ENCODE data around the gene SOX15. TPM values are rescaled to one million over a fixed set of nuclear protein-coding genes. Genes with fewer than 3 reads are reported as not detected.

Gene SOX15
- 1 to 10 TPM; 1.2 to 6.8 TPM for total RNA-seq
- polyA plus RNA-seq (ENCODE audit: insufficient read length in 2 of 2): 10 to 100 TPM; 15.2 to 17.2 TPM
- long read RNA-seq, donor 1, transcript SOX15-201 (2 exons, 1,396 nt): major isoform, 19 of 20 reads
- long read RNA-seq, donor 1, partial matches to known transcripts: 0 of 20 reads
- long read RNA-seq, donor 1, other reads (novel, unspliced or antisense): 0 of 20 reads
- long read RNA-seq, donor 2, transcript SOX15-201 (2 exons, 1,396 nt): major isoform, 16 of 17 reads
- long read RNA-seq, donor 2, partial matches to known transcripts: 0 of 17 reads
- long read RNA-seq, donor 2, other reads (novel, unspliced or antisense): 0 of 17 reads
- long read RNA-seq, donor 3, transcript SOX15-201 (2 exons, 1,396 nt): major isoform, 8 of 9 reads
- long read RNA-seq, donor 3, partial matches to known transcripts: 0 of 9 reads
- long read RNA-seq, donor 3, other reads (novel, unspliced or antisense): 0 of 9 reads
- long read RNA-seq, donor 4, partial matches to known transcripts: 0 of 1 reads
- long read RNA-seq, donor 4, other reads (novel, unspliced or antisense): 0 of 1 reads

- peaks cover 30% of the 10 kb centered on the region for H3K4me1 ChIP-seq (ENCODE audit: control insufficient read depth, insufficient read depth, low read length)
- peaks cover 99% of the 10 kb centered on the region for H3K36me3 ChIP-seq (ENCODE audit: control insufficient read depth, insufficient read depth, low read length)
- no peaks in the 10 kb centered on the region for H3K9me3 ChIP-seq (ENCODE audit: control insufficient read depth, insufficient read depth, low read length)
- WGBS (ENCODE audit: insufficient coverage): 50% methylated on average over 21 of the region's 24 CpGs
- H3K27me3 ChIP-seq (ENCODE audit: control insufficient read depth, insufficient read depth, low read length): no peaks in the 10 kb centered on the region
- H3K4me3 ChIP-seq (ENCODE audit: low read depth, low read length): peak within 1 kb of the TSS; percentile 64
- DNase-seq (ENCODE audit: low read depth in 4 of 6, low spot score in 6 of 6): no peak
- H3K27ac ChIP-seq (ENCODE audit: low read depth, low read length): peak within 1 kb of the TSS; percentile 52
These were observed at the start of gene SOX15 for GRCh38 chr17:7589891-7590691. Gene SOX15 (minus strand): TSS chr17:7590094. CDS start chr17:7589676, 418 bp downstream.

GRCh38 chr17:7636163-7636562, 46.3 kb upstream of the SOX15 start:
- Histone ChIP-seq H3K9me3 (ENCODE audit: control insufficient read depth, insufficient read depth, low read length) (no peaks in the 10 kb centered on the region), H3K4me3 (ENCODE audit: low read depth, low read length) (no peak overlapping the region), H3K27me3 (ENCODE audit: control insufficient read depth, insufficient read depth, low read length) (no peaks in the 10 kb centered on the region), H3K36me3 (ENCODE audit: control insufficient read depth, insufficient read depth, low read length) (no peaks in the 10 kb centered on the region), H3K27ac (ENCODE audit: low read depth, low read length) (no peak overlapping the region), H3K4me1 (ENCODE audit: control insufficient read depth, insufficient read depth, low read length) (peaks cover 11% of the 10 kb centered on the region)
- no peak for DNase-seq (ENCODE audit: low read depth in 4 of 6, low spot score in 6 of 6)
- 46% methylated on average over 5 of the region's 5 CpGs for WGBS (ENCODE audit: insufficient coverage)

GRCh38 chr17:7634384-7634783, 44.5 kb upstream of the SOX15 start:
- Histone ChIP-seq H3K27ac (ENCODE audit: low read depth, low read length) (peak overlapping the region; percentile 33), H3K4me1 (ENCODE audit: control insufficient read depth, insufficient read depth, low read length) (peaks cover 11% of the 10 kb centered on the region), H3K9me3 (ENCODE audit: control insufficient read depth, insufficient read depth, low read length) (no peaks in the 10 kb centered on the region), H3K27me3 (ENCODE audit: control insufficient read depth, insufficient read depth, low read length) (no peaks in the 10 kb centered on the region), H3K36me3 (ENCODE audit: control insufficient read depth, insufficient read depth, low read length) (no peaks in the 10 kb centered on the region), H3K4me3 (ENCODE audit: low read depth, low read length) (peak overlapping the region; percentile 16)
- 36% methylated on average over 3 of the region's 5 CpGs for WGBS (ENCODE audit: insufficient coverage)
- peak in 3 of 6 donors; percentile 64 to 86 (median 82) for DNase-seq (ENCODE audit: low read depth in 4 of 6, low spot score in 6 of 6)

GRCh38 chr17:7633093-7633492, 43.2 kb upstream of the SOX15 start:
- H3K9me3 ChIP-seq (ENCODE audit: control insufficient read depth, insufficient read depth, low read length): no peaks in the 10 kb centered on the region
- H3K36me3 ChIP-seq (ENCODE audit: control insufficient read depth, insufficient read depth, low read length): no peaks in the 10 kb centered on the region
- no peak for DNase-seq (ENCODE audit: low read depth in 4 of 6, low spot score in 6 of 6)
- H3K4me1 ChIP-seq (ENCODE audit: control insufficient read depth, insufficient read depth, low read length): peaks cover 13% of the 10 kb centered on the region
- no peaks in the 10 kb centered on the region for H3K27me3 ChIP-seq (ENCODE audit: control insufficient read depth, insufficient read depth, low read length)
- no peak overlapping the region for H3K4me3 ChIP-seq (ENCODE audit: low read depth, low read length)
- WGBS (ENCODE audit: insufficient coverage): no CpG with 5 or more reads among the region's 2 CpGs
- H3K27ac ChIP-seq (ENCODE audit: low read depth, low read length): no peak overlapping the region

GRCh38 chr17:7632492-7632894, 42.6 kb upstream of the SOX15 start:
- Histone ChIP-seq H3K36me3 (ENCODE audit: control insufficient read depth, insufficient read depth, low read length) (no peaks in the 10 kb centered on the region), H3K27me3 (ENCODE audit: control insufficient read depth, insufficient read depth, low read length) (no peaks in the 10 kb centered on the region), H3K4me1 (ENCODE audit: control insufficient read depth, insufficient read depth, low read length) (peaks cover 17% of the 10 kb centered on the region), H3K27ac (ENCODE audit: low read depth, low read length) (no peak overlapping the region), H3K4me3 (ENCODE audit: low read depth, low read length) (no peak overlapping the region), H3K9me3 (ENCODE audit: control insufficient read depth, insufficient read depth, low read length) (no peaks in the 10 kb centered on the region)
- no peak for DNase-seq (ENCODE audit: low read depth in 4 of 6, low spot score in 6 of 6)
- WGBS (ENCODE audit: insufficient coverage): 51% methylated on average over 3 of the region's 6 CpGs

- no peak for DNase-seq (ENCODE audit: low read depth in 4 of 6, low spot score in 6 of 6)
- Histone ChIP-seq H3K4me1 (ENCODE audit: control insufficient read depth, insufficient read depth, low read length) (peaks cover 23% of the 10 kb centered on the region), H3K27ac (ENCODE audit: low read depth, low read length) (no peak overlapping the region), H3K9me3 (ENCODE audit: control insufficient read depth, insufficient read depth, low read length) (no peaks in the 10 kb centered on the region), H3K36me3 (ENCODE audit: control insufficient read depth, insufficient read depth, low read length) (no peaks in the 10 kb centered on the region), H3K4me3 (ENCODE audit: low read depth, low read length) (no peak overlapping the region), H3K27me3 (ENCODE audit: control insufficient read depth, insufficient read depth, low read length) (no peaks in the 10 kb centered on the region)
- WGBS (ENCODE audit: insufficient coverage): 91% methylated on average over 10 of the region's 11 CpGs
These were observed 41.8 kb upstream of the SOX15 start for GRCh38 chr17:7631398-7632380.

GRCh38 chr17:7629939-7630571, 40.2 kb upstream of the SOX15 start, which contains the start of gene SHBG:
Gene SHBG (plus strand): TSS chr17:7630135. CDS start chr17:7630173, 38 bp downstream.
- no peak within 1 kb of the TSS for H3K27ac ChIP-seq (ENCODE audit: low read depth, low read length)
- no peaks in the 10 kb centered on the region for H3K9me3 ChIP-seq (ENCODE audit: control insufficient read depth, insufficient read depth, low read length)
- no peak for DNase-seq (ENCODE audit: low read depth in 4 of 6, low spot score in 6 of 6)
- H3K27me3 ChIP-seq (ENCODE audit: control insufficient read depth, insufficient read depth, low read length): no peaks in the 10 kb centered on the region
- peaks cover 12% of the 10 kb centered on the region for H3K36me3 ChIP-seq (ENCODE audit: control insufficient read depth, insufficient read depth, low read length)
- no peak within 1 kb of the TSS for H3K4me3 ChIP-seq (ENCODE audit: low read depth, low read length)
- H3K4me1 ChIP-seq (ENCODE audit: control insufficient read depth, insufficient read depth, low read length): peaks cover 28% of the 10 kb centered on the region
- 75% methylated on average over 13 of the region's 13 CpGs for WGBS (ENCODE audit: insufficient coverage)

GRCh38 chr17:7627250-7628121, 37.6 kb upstream of the SOX15 start, which contains the start of gene SAT2:
Gene SAT2 (minus strand): TSS chr17:7627821. CDS start chr17:7627635, 186 bp downstream.
- Histone ChIP-seq H3K27me3 (ENCODE audit: control insufficient read depth, insufficient read depth, low read length) (no peaks in the 10 kb centered on the region), H3K9me3 (ENCODE audit: control insufficient read depth, insufficient read depth, low read length) (no peaks in the 10 kb centered on the region), H3K36me3 (ENCODE audit: control insufficient read depth, insufficient read depth, low read length) (peaks cover 12% of the 10 kb centered on the region), H3K4me1 (ENCODE audit: control insufficient read depth, insufficient read depth, low read length) (peaks cover 17% of the 10 kb centered on the region), H3K27ac (ENCODE audit: low read depth, low read length) (peak within 1 kb of the TSS; percentile 94), H3K4me3 (ENCODE audit: low read depth, low read length) (peak within 1 kb of the TSS; percentile 93)
- DNase-seq (ENCODE audit: low read depth in 4 of 6, low spot score in 6 of 6): peak in 5 of 6 donors; percentile 90 to 98 (median 94)
- WGBS (ENCODE audit: insufficient coverage): under 1% methylated on average over 47 of the region's 54 CpGs
